GM21737 (cell line): Measurements from ENCODE around the gene ZBTB4.
"Not testable (repeated sequence)": the region's sequence is repeated elsewhere in the genome, so short reads cannot be mapped to it uniquely, and the experiment has no call there.

Experiments
- ATAC-seq: cut with Tn5 transposase; IDR thresholded peaks from one replicate; pipeline ENCODE4 v1.9.1; 2021; ENCODE audit warnings: mild to moderate bottlenecking, moderate library complexity; ENCODE audit not compliant: unreplicated experiment

ZBTB4 gene

DNA sequence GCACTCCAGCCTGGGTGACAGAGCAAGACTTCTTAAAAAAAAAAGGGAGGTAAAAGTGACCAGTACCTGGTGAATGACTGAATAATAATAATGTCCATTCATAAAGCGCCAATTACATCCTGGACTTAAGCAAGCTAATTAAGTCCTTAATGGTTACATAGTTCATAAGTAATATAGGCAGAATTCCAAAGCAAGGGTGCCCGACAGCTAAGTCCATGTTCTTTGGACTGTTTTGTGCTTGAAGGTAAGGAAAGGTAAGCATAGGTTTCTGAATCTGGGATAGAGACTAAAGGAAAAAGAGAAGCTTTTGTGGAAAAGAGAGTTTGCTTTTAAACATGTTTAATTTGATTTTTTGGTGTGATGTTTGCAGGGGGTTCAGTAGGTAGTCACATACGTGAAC, 14.5 kb upstream of the ZBTB4 start:
- no peak for ATAC-seq

DNA sequence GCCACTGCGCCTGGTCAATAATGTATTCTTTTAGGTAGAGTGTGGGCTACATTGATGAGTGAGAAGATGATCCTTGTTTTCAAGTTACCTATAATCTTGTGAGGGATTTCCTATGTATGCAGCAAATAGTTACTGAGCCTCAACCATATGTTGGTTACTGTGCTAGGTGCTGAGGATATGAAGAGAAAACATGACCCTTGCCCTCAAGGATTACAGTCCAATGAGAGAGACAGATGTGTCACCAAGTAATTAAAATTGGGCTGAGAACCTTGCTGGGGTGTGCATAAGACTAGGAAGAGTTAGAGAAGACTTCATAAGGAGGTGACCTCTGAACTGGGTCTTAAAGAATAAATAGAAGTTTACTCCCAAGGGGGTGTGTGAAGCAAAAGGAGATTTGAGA, 12.2 kb upstream of the ZBTB4 start:
- no peak for ATAC-seq

- no peak for ATAC-seq
Observed at GRCh38 chr17:7490144-7490543, 10.7 kb upstream of the ZBTB4 start.

- ATAC-seq: no peak
Observed at GRCh38 chr17:7486181-7486580, 6.8 kb upstream of the ZBTB4 start.

GRCh38 chr17:7484919-7485377, 5.5 kb upstream of the ZBTB4 start:
- no peak for ATAC-seq

- peak; percentile 56 for ATAC-seq
Observed at GRCh38 chr17:7484067-7484918, 4.9 kb upstream of the ZBTB4 start, which contains the start of gene POLR2A. POLR2A (plus strand) TSS chr17:7484366.

DNA sequence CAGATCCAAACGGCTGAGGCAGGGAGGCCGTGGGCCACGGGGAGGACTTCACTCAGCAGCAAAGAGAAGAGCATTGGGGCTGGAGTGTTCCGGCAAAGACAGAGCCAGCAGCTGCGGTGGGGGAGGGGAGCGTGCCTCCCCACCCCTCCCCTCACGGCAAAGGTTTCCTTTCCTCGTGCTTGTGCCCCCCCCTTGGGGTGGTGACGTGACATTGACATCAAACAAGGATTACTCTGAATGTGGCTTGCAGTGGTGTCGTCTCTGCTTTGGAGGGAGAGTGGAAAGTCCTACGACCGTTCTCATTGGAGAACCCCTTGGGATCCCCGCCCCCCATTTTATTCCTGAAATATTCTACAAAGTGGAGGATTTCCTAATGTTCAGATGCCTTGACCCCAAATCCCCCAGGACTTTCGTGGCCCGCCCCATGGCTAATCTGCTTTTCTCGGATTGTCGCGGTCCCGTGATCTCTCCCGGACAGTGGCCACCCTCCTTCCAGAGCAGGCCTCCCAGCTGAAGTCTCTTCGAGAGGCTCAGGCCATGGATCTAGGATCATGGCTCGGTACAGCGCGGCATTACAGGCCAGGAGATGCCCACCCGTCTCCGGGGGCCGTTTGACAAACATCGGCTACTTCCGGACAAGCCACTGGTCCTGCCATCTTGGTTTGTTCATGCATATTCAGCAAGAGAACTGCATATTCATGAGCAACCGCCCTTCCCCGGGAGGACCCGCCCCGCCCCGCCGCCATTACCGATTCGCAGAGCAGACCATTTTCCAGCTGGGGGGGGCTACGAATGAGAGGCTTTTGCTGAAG, 4.0 kb upstream of the ZBTB4 start:
- peak; percentile 40 for ATAC-seq

- not testable (repeated sequence) for ATAC-seq
Observed at GRCh38 chr17:7482742-7483088, 3.3 kb upstream of the ZBTB4 start.

DNA sequence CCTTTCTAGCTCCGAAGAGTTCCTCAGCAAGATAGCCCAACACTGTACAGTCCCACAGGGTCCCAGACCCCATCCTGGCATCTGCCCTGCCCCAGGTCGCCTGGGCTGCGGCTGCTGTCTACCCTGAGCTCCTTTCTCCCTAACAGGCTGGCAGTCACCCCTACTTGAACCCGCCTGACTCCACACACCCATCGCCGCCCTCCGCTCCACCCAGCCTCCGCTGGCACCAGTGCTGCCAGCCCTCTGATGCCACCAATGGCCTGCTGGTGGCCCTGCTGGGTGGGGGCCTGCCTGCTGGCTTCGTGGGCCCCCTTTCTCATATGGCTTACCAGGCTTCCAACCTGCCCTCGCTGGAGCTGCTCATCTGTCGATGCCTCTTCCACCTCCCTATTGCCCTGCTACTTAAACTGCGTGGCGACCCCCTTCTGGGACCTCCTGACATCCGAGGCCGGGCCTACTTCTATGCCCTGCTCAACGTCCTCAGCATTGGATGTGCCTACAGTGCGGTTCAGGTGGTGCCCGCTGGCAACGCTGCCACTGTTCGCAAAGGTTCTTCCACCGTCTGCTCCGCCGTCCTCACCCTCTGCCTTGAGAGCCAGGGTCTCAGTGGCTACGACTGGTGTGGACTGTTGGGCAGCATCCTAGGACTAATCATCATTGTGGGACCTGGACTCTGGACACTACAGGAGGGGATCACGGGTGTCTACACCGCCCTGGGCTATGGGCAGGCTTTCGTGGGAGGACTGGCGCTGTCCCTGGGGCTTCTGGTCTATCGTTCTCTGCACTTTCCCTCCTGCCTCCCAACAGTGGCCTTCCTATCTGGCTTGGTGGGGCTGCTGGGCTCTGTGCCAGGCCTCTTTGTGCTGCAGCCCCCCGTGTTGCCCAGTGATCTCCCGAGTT, 2.7 kb upstream of the ZBTB4 start:
- not testable (repeated sequence) for ATAC-seq

DNA sequence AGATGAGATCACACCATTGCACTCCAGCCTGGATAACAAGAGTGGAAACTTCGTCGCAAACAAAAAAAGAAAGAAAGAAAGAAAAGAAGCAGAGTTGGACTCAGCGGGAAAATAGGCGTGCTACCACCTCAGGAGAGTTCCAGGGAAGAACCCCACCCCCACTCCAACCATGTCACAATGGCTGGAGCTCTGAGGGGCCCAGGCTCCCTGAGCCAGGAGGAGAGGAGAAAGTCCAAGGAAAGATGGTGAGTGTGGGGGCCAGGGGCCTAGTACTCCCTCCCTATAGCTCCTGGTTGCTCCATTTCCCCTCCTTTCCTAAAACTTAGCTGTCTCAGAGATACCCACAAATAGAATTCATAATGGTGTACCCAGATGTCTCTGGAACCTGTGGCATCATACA, 1.8 kb upstream of the ZBTB4 start, which contains the start of gene SLC35G6:
Gene SLC35G6, plus strand, starts transcription at position 172 of the 400 bp plus-strand sequence. Its CDS starts 71 bp downstream, at position 243.
- not testable (repeated sequence) for ATAC-seq

DNA sequence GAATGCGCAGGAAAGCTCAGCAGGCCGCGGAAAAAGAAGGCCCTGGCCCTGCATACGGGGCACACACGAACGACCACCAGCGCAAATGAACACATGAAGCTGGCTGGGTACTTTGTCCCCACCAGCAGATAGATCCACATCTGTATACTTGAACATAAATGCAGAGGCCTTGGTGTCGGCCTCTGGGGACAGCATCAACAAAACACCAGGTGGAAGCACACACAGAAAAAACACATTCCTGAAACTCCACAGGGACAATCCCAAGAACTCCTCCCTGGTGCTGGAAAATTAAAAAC, 606 bp upstream of the ZBTB4 start:
- ATAC-seq: no peak

DNA sequence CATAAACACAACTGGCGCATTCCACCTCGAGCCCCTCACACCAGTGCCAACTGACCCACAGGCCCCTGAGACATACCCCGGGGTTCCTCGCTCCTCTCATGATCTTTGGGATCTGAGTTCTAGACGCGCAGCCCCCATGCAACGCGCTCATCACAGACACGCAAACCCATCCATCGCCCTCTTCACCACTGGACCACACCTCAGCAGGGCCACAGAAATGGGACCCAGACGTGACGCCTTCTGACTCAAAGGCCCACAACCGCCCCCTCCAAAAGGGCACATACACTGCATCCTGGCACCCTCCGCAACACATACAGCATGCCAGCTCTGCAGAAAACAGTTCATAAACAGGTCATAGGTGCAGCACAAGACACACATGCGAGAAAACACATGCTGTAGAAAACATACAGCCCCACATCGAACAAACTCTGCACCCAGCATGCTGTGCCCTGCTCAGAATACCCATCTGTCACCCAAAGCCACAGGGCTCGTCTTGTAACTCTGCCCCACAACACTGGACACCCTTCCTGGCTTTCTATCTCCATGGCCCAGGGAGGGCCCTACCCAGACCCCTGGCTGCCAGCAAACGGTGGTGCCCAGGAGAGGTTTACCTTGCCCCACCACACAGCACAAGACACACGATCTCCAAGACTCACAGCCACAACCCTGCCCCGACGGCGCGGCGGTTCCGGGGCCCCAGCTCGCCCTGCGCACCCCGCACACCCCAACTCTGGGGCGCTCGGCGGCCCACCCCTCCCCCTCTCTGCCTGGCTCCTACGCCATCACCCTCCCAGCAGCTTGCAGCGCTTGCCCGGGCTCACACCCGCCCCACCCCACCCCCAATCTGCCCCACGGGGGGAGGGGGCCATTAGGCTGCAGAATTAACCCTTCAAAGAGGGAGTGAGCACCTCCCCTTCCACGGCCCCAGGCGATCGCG, 887 bp downstream of the ZBTB4 start:
- no peak for ATAC-seq

DNA sequence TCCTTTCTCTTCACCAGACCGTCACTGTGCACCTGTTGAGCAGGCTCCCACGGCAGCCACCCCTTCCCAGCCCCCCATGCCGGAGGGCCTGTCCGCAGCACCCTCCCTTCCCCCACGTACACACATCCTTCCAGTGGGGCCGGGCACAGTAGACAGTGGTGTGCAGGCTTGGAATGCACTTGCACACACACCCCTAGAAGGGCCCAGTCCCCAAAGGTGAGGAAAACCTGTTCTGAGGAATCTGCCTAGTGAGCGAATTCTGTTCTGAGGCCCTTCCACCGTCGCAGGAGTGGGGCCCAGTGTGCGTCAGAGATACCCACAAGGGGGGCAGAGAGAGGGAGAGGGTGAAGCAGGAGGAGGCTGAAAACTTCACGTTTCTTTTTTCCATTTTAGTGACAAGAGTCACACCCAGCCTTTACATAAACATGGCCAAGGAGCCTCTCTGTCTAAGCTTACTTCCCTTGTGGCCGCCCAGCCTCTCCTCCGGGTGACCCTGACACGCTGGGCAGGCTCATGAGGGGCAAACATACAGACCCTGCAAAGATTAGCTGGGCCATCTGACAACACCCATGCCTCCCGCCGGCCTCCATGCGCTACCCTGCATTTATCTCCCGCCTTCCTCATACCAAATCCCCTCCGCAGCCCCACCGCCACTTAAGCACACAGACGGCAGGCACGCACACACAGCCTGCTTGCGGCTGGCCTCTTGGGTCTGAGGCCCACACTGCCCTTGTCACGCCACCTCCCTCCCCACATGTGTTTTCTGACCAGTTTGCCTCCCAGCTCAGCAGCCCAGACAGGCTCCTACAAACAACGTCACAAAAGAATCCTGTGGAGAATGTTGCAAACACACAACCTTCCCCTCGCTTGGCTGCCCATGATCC, 1.8 kb downstream of the ZBTB4 start:
- ATAC-seq: no peak

GRCh38 chr17:7476951-7477350, 2.5 kb downstream of the ZBTB4 start:
- no peak for ATAC-seq

DNA sequence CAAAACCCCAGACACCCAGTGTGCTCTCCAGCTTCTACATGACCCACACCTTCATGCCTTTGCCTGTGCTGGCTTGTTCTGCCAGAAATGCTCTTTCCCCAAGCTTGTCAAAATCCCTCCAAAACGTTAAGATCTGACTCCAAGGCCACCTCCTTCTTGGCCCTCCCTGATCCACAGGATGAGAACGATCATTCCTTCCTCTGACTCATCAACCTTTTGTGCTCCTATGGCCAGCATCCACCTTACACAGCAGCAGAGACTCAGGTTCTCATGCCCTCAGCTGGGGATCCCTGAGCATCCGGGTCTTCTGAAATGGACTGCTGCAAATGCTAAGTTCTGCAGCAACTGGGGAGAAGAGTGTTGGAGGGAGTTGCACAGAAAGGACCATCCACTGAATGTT, 2.9 kb downstream of the ZBTB4 start:
- ATAC-seq: no peak

DNA sequence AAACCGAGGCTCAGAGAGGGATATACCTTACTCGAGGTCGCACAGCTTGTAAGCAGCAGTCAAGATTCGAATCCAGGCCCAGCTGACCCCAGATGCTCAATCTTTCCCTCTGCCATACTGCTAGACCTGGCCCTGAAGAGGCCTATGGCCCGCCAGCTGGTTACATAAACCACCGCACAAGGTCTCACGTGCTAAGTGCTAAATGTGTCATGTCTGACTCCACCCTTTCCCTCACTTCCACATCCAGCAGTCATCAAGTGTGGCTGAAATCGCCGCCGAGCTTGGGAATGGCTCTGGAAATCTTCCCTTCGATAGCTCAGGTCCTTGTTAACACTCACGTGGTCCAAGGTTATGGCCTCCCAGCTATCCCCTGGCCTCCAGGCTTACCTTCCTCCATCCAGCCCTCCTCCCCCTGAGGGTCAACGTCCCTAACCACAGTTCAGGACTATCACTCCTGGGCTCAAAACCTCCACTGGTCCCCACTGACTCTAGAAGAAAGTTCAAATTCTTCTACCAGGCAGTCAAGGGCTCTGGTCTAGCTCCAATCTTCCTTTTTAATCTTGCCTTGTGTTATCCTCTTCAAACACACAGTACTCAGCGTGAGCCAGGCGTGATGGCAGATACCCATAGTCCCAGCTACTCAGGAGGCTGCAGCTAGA, 3.5 kb downstream of the ZBTB4 start:
- ATAC-seq: no peak

DNA sequence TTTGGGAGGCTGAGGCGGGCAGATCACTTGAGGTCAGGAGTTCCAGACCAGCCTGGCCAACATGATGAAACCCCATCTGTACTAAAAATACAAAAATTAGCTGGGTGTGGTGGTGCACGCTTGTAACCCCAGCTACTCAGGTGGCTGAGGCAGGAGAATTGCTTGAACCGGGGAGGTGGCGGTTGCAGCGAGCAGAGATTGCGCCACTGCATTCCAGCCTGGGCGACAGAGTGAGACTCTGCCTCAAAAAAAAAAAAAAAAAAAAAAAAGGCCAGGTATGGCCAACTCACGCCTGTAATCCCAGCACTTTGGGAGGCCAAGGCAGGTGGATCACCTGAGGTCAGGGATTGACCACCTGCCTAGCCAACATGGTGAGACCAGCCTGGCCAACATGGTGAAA, 4.7 kb downstream of the ZBTB4 start:
- ATAC-seq: not testable (repeated sequence)

GRCh38 chr17:7471729-7472128, 7.7 kb downstream of the ZBTB4 start:
- ATAC-seq: no peak
